ENCODE results near the gene SLC1A1. TPM values are rescaled to one million over a fixed set of nuclear protein-coding genes. Genes with fewer than 3 reads are reported as not detected.

Gene SLC1A1
- total RNA-seq, 1 donor from 2014 or later: 1.4 TPM

DNA sequence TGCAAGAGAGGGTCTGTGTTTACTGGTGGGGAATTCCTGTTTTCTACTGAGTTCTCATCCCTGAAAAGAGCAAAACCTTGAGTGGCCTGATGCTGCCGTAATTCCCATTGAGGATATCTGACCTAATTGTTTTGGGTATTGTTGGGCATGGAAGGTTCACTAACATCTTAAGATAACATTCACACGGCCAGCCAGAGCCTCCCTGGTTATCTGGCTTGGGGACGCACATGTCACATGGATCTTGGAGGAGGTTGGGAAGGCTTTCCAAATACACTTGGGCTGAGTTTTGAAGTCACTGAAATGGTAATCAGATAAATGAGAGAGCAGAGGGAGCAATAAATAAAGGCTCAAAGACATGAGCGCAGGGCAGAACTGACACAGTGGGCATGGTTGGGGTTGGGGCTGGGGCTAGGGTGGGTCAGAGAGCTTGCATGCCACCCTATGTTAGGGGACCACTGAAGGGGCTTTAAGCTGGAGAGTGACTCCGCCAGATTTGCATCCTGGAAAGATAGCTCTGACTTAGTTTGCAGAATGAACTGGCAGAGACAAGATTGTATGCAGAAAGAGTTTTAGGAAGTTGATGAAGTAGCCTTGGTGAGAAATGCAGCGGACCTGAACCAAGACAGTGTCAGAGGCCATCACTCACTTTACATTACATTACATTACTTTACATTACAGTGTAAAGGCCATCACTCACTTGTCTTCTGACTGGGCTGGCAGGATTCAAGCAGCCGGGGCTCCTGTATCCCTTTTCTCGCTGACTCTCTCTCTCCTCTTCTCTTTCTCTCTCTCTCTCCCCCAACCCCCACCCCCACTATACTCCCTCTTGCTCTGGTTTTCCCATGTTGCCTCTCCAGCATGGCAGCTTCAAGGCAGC, 24.2 kb downstream of the SLC1A1 start:
- intact Hi-C loops (cut with micrococcal nuclease): no loop called here
- DNase-seq (no peak), ATAC-seq (ENCODE audit: low read depth) (no peak)
- H3K36me3 Mint-ChIP-seq (ENCODE audit: low read depth): no peaks in the 10 kb centered on the region
- TF ChIP-seq, protein P1, sequence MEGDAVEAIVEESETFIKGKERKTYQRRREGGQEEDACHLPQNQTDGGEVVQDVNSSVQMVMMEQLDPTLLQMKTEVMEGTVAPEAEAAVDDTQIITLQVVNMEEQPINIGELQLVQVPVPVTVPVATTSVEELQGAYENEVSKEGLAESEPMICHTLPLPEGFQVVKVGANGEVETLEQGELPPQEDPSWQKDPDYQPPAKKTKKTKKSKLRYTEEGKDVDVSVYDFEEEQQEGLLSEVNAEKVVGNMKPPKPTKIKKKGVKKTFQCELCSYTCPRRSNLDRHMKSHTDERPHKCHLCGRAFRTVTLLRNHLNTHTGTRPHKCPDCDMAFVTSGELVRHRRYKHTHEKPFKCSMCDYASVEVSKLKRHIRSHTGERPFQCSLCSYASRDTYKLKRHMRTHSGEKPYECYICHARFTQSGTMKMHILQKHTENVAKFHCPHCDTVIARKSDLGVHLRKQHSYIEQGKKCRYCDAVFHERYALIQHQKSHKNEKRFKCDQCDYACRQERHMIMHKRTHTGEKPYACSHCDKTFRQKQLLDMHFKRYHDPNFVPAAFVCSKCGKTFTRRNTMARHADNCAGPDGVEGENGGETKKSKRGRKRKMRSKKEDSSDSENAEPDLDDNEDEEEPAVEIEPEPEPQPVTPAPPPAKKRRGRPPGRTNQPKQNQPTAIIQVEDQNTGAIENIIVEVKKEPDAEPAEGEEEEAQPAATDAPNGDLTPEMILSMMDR (IDR thresholded peaks at IDR 0.05): no peak
- no peaks in the 10 kb centered on the region for H3K4me1 Mint-ChIP-seq
- CTCF ChIA-PET: no interaction called here
- no peaks in the 10 kb centered on the region for H3K9me3 Mint-ChIP-seq
- H3K27ac Mint-ChIP-seq: no peak overlapping the region
- H3K4me3 Mint-ChIP-seq: no peak overlapping the region
- POLR2A ChIA-PET: no interaction called here
- no peaks in the 10 kb centered on the region for H3K27me3 Mint-ChIP-seq

DNA sequence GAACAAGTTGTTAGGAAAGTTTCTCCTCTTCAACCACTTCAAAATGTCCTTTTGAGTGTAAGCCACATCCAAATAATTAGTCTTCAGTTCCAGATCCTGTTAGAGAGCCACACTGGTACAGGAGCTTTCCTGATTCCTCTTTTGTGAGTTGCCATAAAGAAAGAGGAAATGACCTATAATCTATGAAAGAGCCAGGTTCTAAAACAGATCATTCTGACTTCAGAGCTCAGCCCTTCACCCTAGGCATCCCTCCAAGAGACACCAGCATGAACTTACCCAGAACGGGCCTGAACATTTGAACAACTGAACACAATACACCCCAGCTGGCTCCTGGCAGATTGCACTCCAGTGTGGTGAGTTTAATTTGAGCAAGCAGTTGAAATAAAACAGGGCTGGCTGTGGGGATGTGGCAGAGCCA, 25.7 kb downstream of the SLC1A1 start:
- no peak overlapping the region for H3K27ac Mint-ChIP-seq
- CTCF ChIA-PET: no interaction called here

DNA sequence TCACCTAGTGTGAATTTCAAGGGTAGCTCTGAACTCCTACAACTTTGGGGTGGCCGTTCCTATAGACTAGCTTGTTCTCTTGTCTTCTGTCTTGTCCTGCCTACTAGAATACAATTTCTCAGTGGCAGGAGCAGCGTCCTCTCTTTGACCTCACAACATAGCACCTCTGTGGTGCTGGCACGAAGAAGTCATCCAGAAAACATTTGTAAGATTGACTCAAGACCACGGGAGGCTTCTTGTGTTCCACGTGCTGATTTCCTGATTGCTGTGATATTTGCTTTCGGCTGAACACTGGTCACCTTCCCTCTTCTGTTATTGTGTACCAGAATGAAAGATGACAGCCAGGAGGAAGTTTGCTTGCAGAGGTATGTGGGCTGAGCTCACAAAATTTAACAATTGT, 27.0 kb downstream of the SLC1A1 start:
- ATAC-seq (ENCODE audit: low read depth) (no peak), DNase-seq (no peak)
- Mint-ChIP-seq H3K4me1 (no peaks in the 10 kb centered on the region), H3K4me3 (no peak overlapping the region), H3K9me3 (no peaks in the 10 kb centered on the region), H3K27me3 (no peaks in the 10 kb centered on the region), H3K27ac (no peak overlapping the region), H3K36me3 (ENCODE audit: low read depth) (no peaks in the 10 kb centered on the region)
- intact Hi-C loops (cut with micrococcal nuclease): no loop called here
- TF ChIP-seq, protein P1 (IDR thresholded peaks at IDR 0.05): no peak
- ChIA-PET POLR2A (no interaction called here), CTCF (no interaction called here)

More for the DNA sequence above, 25.7 kb downstream of the SLC1A1 start:
- TF ChIP-seq, protein P1 (IDR thresholded peaks at IDR 0.05): no peak
- no peaks in the 10 kb centered on the region for H3K4me1 Mint-ChIP-seq
- H3K4me3 Mint-ChIP-seq: no peak overlapping the region
- ATAC-seq (ENCODE audit: low read depth) (no peak), DNase-seq (no peak)
- H3K9me3 Mint-ChIP-seq: no peaks in the 10 kb centered on the region
- no peaks in the 10 kb centered on the region for H3K27me3 Mint-ChIP-seq
- POLR2A ChIA-PET: no interaction called here
- no peaks in the 10 kb centered on the region for H3K36me3 Mint-ChIP-seq (ENCODE audit: low read depth)
- intact Hi-C loops (cut with micrococcal nuclease): no loop called here

DNA sequence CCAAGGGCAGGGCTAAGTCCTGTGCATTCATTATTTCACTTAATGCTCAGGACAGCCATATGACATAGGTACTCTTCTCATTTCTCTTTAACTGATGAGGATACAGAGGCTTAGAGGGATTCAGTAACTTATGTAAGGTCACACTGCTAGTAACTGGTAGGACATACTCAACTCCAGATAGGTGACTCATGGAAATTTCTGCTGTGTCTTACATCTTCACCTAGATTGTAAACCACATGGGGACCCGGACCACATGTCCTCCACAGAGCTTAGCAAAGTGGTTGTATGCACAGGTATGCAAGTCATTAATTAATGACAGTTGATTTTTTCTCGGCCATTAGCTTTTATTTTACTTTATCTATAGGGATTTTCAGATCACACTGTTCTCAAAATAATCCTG, 29.3 kb downstream of the SLC1A1 start:
- Mint-ChIP-seq H3K9me3 (no peaks in the 10 kb centered on the region), H3K36me3 (ENCODE audit: low read depth) (no peaks in the 10 kb centered on the region), H3K4me3 (no peak overlapping the region), H3K27me3 (no peaks in the 10 kb centered on the region), H3K4me1 (no peaks in the 10 kb centered on the region), H3K27ac (no peak overlapping the region)
- ChIA-PET CTCF (no interaction called here), POLR2A (no interaction called here)
- ATAC-seq (ENCODE audit: low read depth) (no peak), DNase-seq (no peak)
- intact Hi-C loops (cut with micrococcal nuclease): no loop called here
- TF ChIP-seq, protein P1 (IDR thresholded peaks at IDR 0.05): no peak

DNA sequence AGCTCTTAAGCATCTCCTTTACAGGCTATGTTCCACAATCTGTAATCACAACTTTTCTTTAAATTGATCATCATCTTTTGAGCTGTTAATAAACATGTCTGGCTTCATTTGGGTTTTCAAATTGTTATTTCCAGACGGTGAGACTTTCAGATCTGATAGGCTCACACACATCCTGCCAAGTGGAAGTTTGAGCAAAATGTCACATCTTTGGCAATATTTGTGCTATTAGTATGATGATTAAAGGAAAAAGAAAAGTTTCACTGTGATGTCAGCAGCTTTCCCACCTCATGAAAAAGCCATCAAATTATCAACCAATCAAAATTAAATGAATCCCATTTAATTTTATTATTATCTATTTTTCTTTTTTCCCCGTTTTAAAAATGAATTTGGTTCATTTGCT, 29.8 kb downstream of the SLC1A1 start:
- ATAC-seq (ENCODE audit: low read depth) (no peak), DNase-seq (no peak)
- H3K9me3 Mint-ChIP-seq: no peaks in the 10 kb centered on the region
- ChIA-PET POLR2A (no interaction called here), CTCF (no interaction called here)
- TF ChIP-seq, protein P1 (IDR thresholded peaks at IDR 0.05): no peak
- H3K4me3 Mint-ChIP-seq: no peak overlapping the region
- intact Hi-C loops (cut with micrococcal nuclease): no loop called here
- H3K4me1 Mint-ChIP-seq: no peaks in the 10 kb centered on the region
- H3K27me3 Mint-ChIP-seq: no peaks in the 10 kb centered on the region
- H3K36me3 Mint-ChIP-seq (ENCODE audit: low read depth): no peaks in the 10 kb centered on the region
- H3K27ac Mint-ChIP-seq: no peak overlapping the region
